NCI-H2227 (cell line): ENCODE measurements around the gene TANGO6.

Source experiments
- DNase-seq: peaks from one replicate; lab custom pipeline; 2025; ENCODE audit not compliant: unreplicated experiment; lab: John Stamatoyannopoulos, UW

The TANGO6 gene

GRCh38 chr16:68907297-68907696 lies 64.0 kb downstream of the TANGO6 start:
- no peak for DNase-seq

- DNase-seq, result peak; percentile 59
These were observed 64.5 kb downstream of the TANGO6 start for GRCh38 chr16:68907781-68908181.

GRCh38 chr16:68909099-68909733 lies 65.9 kb downstream of the TANGO6 start:
- no peak for DNase-seq

GRCh38 chr16:68910051-68910450 lies 66.7 kb downstream of the TANGO6 start:
- DNase-seq, result peak; percentile 81

GRCh38 chr16:68915589-68915988 lies 72.3 kb downstream of the TANGO6 start:
- no peak for DNase-seq

- no peak for DNase-seq
These were observed 74.2 kb downstream of the TANGO6 start for GRCh38 chr16:68917541-68917940.

- DNase-seq, result no peak
These were observed 77.0 kb downstream of the TANGO6 start for GRCh38 chr16:68920349-68920748.

GRCh38 chr16:68921637-68922036 lies 78.3 kb downstream of the TANGO6 start:
- DNase-seq, result no peak

GRCh38 chr16:68923116-68923515 lies 79.8 kb downstream of the TANGO6 start:
- DNase-seq, result no peak

- no peak for DNase-seq
These were observed 83.7 kb downstream of the TANGO6 start for GRCh38 chr16:68927018-68927417.

GRCh38 chr16:68931196-68931595 lies 87.9 kb downstream of the TANGO6 start:
- no peak for DNase-seq

GRCh38 chr16:68934402-68934801 lies 91.1 kb downstream of the TANGO6 start:
- DNase-seq, result no peak

GRCh38 chr16:68935008-68935407 lies 91.7 kb downstream of the TANGO6 start:
- no peak for DNase-seq

GRCh38 chr16:68936736-68937631 lies 93.7 kb downstream of the TANGO6 start:
- no peak for DNase-seq

GRCh38 chr16:68939692-68940320 lies 96.5 kb downstream of the TANGO6 start:
- no peak for DNase-seq

GRCh38 chr16:68940816-68941215 lies 97.5 kb downstream of the TANGO6 start:
- no peak for DNase-seq

GRCh38 chr16:68943961-68944360 lies 100.6 kb downstream of the TANGO6 start:
- DNase-seq, result no peak

- no peak for DNase-seq
These were observed 105.0 kb downstream of the TANGO6 start for GRCh38 chr16:68948230-68948910.

- no peak for DNase-seq
These were observed 108.9 kb downstream of the TANGO6 start for GRCh38 chr16:68951991-68952877.

GRCh38 chr16:68954911-68955635 lies 111.7 kb downstream of the TANGO6 start:
- peak; percentile 76 for DNase-seq
